Measurements from ENCODE around the gene CRADD. TPM values are rescaled to one million over a fixed set of nuclear protein-coding genes. Genes with fewer than 3 reads are reported as not detected.

CRADD gene
- total and polyA plus RNA-seq, 2 experiments from 2014 or later, result 18.6 to 21.5 TPM

DNA sequence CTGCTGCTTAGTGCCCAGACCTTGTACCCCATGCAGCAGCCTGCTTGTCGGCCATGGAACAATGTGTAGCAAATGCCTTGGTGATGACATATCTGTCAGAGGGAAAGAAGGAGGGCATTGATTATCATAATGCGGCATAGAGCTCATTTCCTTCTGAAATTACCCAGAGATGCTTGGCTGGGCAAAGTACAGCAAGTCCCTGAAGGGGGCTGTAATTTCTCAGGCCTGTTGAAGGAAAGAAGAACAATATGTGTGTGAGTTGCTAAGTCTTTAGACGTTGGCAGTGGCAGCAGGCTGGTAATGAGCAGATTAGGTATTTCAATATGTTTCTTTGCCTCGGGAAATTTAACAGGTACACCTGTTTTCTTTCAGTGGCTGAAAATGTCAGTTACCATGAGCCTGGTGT is 128.6 kb downstream of the CRADD start:
- Histone ChIP-seq H3K9me3 (ENCODE audit: low read depth) (no peaks in the 10 kb centered on the region), H3K36me3 (ENCODE audit: low read depth) (no peaks in the 10 kb centered on the region), H3K4me2 (ENCODE audit: unreplicated experiment) (peak overlapping the region; percentile 66), H4K20me1 (ENCODE audit: insufficient read depth) (no peaks in the 10 kb centered on the region), H2AFZ (no peak overlapping the region), H3F3A (ENCODE audit: insufficient read depth) (peaks cover 46% of the 10 kb centered on the region), H3K9me2 (ENCODE audit: insufficient read depth) (no peaks in the 10 kb centered on the region), H3K4me3 (no peak overlapping the region), H3K79me2 (ENCODE audit: insufficient read depth) (no peaks in the 10 kb centered on the region), H3K27me3 (replicated peaks; ENCODE audit: insufficient read depth) (no peaks in the 10 kb centered on the region), H3K27ac (peak overlapping the region; percentile 86; the same call in 1 of the 2 replicates), H3K4me1 (ENCODE audit: insufficient read depth) (peaks cover 36% of the 10 kb centered on the region), H3K9ac (no peak overlapping the region)
- in situ Hi-C loops (cut with MboI), result no loop called here
- TF ChIP-seq EZH2 (IDR thresholded peaks at IDR 0.05; ENCODE audit: insufficient read depth, poor library complexity, severe bottlenecking) (no peak), EZH2phosphoT487 (IDR thresholded peaks at IDR 0.05; ENCODE audit: insufficient read depth, low read depth) (no peak)
- 89 to 90% methylated on average over 4 of the region's 4 CpGs for WGBS, 2 experiments (ENCODE audit: low coverage in 1 of 2, low lambda C conversion rate in 2 of 2, missing lambda C conversion rate in 2 of 2)
- no peak for DNase-seq

DNA sequence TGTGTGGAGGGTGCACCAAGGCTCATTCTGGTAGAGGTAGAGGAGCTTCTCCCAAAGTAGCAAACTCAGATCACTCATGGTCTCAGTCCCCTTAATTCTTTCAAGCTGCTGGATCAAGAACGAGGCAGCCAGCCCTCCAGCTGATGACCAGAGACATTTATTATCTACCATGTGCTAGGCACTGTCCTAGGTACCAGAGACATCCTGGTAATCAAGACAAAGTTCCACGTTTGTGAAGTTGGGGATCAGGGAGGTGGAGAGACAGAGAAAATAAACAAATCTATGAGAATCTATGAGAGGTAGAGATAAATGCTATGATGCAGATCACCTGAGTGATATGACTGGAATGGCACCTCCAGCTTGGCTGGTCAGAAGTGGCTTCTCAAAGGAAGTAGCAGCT is 130.2 kb downstream of the CRADD start:
- peaks cover 41% of the 10 kb centered on the region for H3K4me1 ChIP-seq (ENCODE audit: insufficient read depth)
- DNase-seq, result no peak
- no peaks in the 10 kb centered on the region for H3K27me3 ChIP-seq (replicated peaks; ENCODE audit: insufficient read depth)
- TF ChIP-seq EZH2phosphoT487 (IDR thresholded peaks at IDR 0.05; ENCODE audit: insufficient read depth, low read depth) (no peak), EZH2 (IDR thresholded peaks at IDR 0.05; ENCODE audit: insufficient read depth, poor library complexity, severe bottlenecking) (no peak)
- H3K4me2 ChIP-seq (ENCODE audit: unreplicated experiment), result no peak overlapping the region
- WGBS, 2 experiments (ENCODE audit: low coverage in 1 of 2, low lambda C conversion rate in 2 of 2, missing lambda C conversion rate in 2 of 2), result 68 to 78% methylated on average over 2 of the region's 2 CpGs
- H3K9me3 ChIP-seq (ENCODE audit: low read depth), result no peaks in the 10 kb centered on the region
- no peak overlapping the region for H3K9ac ChIP-seq
- H2AFZ ChIP-seq, result no peak overlapping the region
- peaks cover 48% of the 10 kb centered on the region for H3F3A ChIP-seq (ENCODE audit: insufficient read depth)
- in situ Hi-C loops (cut with MboI), result no loop called here
- no peaks in the 10 kb centered on the region for H3K36me3 ChIP-seq (ENCODE audit: low read depth)
- H3K27ac ChIP-seq, result no peak overlapping the region
- H3K4me3 ChIP-seq, result no peak overlapping the region
- H4K20me1 ChIP-seq (ENCODE audit: insufficient read depth), result no peaks in the 10 kb centered on the region
- H3K9me2 ChIP-seq (ENCODE audit: insufficient read depth), result no peaks in the 10 kb centered on the region
- H3K79me2 ChIP-seq (ENCODE audit: insufficient read depth), result no peaks in the 10 kb centered on the region

DNA sequence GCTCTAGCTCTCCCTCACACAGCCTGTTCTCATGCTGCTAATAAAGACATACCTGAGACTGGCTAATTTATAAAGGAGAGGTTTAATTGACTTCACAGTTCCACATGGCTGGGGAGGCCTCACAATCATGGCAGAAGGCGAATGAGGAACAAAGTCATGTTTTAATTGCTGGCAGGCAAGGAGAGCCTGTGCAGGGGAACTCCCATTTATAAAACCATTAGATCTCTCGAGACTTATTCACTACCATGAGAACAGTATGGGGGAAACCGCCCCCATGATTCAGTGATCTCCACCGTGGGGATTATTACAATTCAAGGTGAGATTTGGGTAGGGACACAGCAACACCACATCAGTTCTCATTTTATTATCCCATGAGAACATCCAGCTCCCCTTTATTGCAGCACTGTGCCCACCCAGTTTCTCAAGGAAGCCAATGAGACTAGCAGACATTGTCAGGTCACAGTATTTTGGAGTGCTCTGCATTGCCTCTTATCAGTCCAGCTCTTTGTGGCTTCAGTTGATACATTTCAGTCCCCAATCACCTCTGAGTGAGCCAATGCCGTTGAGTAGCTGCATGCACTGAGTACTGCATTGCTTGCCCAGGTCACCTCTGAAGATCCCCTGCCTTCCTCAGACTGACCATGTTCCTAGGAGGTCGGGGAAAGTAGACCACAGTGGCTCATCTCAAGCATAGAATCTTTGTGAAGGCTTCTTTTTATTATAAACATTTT is 131.2 kb downstream of the CRADD start:
- Histone ChIP-seq H3K27me3 (replicated peaks; ENCODE audit: insufficient read depth) (no peaks in the 10 kb centered on the region), H3K27ac (no peak overlapping the region), H3K9me2 (ENCODE audit: insufficient read depth) (no peaks in the 10 kb centered on the region), H3K4me3 (no peak overlapping the region), H3K9ac (no peak overlapping the region), H3K4me1 (ENCODE audit: insufficient read depth) (peaks cover 41% of the 10 kb centered on the region), H2AFZ (no peak overlapping the region), H3F3A (ENCODE audit: insufficient read depth) (peaks cover 49% of the 10 kb centered on the region), H3K36me3 (ENCODE audit: low read depth) (no peaks in the 10 kb centered on the region), H3K9me3 (ENCODE audit: low read depth) (no peaks in the 10 kb centered on the region), H3K4me2 (ENCODE audit: unreplicated experiment) (no peak overlapping the region), H4K20me1 (ENCODE audit: insufficient read depth) (no peaks in the 10 kb centered on the region), H3K79me2 (ENCODE audit: insufficient read depth) (no peaks in the 10 kb centered on the region)
- no peak for DNase-seq
- WGBS, 2 experiments (ENCODE audit: low coverage in 1 of 2, low lambda C conversion rate in 2 of 2, missing lambda C conversion rate in 2 of 2), result 79 to 80% methylated on average over 6 of the region's 6 CpGs
- TF ChIP-seq EZH2 (IDR thresholded peaks at IDR 0.05; ENCODE audit: insufficient read depth, poor library complexity, severe bottlenecking) (no peak), EZH2phosphoT487 (IDR thresholded peaks at IDR 0.05; ENCODE audit: insufficient read depth, low read depth) (no peak)
- in situ Hi-C loops (cut with MboI), result no loop called here

GRCh38 chr12:93812626-93813025 is 135.5 kb downstream of the CRADD start:
- H3K4me2 ChIP-seq (ENCODE audit: unreplicated experiment), result peak overlapping the region; percentile 41
- H3F3A ChIP-seq (ENCODE audit: insufficient read depth), result peaks cover 41% of the 10 kb centered on the region
- H3K9ac ChIP-seq, result peak overlapping the region; percentile 72; the same call in 1 of the 2 replicates
- no peaks in the 10 kb centered on the region for H4K20me1 ChIP-seq (ENCODE audit: insufficient read depth)
- TF ChIP-seq EZH2 (IDR thresholded peaks at IDR 0.05; ENCODE audit: insufficient read depth, poor library complexity, severe bottlenecking) (no peak), EZH2phosphoT487 (IDR thresholded peaks at IDR 0.05; ENCODE audit: insufficient read depth, low read depth) (no peak)
- H2AFZ ChIP-seq, result no peak overlapping the region
- H3K4me1 ChIP-seq (ENCODE audit: insufficient read depth), result peaks cover 30% of the 10 kb centered on the region
- H3K9me3 ChIP-seq (ENCODE audit: low read depth), result no peaks in the 10 kb centered on the region
- H3K36me3 ChIP-seq (ENCODE audit: low read depth), result no peaks in the 10 kb centered on the region
- in situ Hi-C loops (cut with MboI), result no loop called here
- DNase-seq, result peak; percentile 53
- H3K79me2 ChIP-seq (ENCODE audit: insufficient read depth), result no peaks in the 10 kb centered on the region
- no peak overlapping the region for H3K4me3 ChIP-seq
- H3K27ac ChIP-seq, result peak overlapping the region; percentile 83
- 15 to 18% methylated on average over 3 of the region's 3 CpGs for WGBS, 2 experiments (ENCODE audit: low coverage in 1 of 2, low lambda C conversion rate in 2 of 2, missing lambda C conversion rate in 2 of 2)
- H3K27me3 ChIP-seq (replicated peaks; ENCODE audit: insufficient read depth), result no peaks in the 10 kb centered on the region
- H3K9me2 ChIP-seq (ENCODE audit: insufficient read depth), result no peaks in the 10 kb centered on the region

Measured in GM23248 (cell line).